H9 (cell line): ENCODE results near the gene FBXO21. TPM values are rescaled to one million over a fixed set of nuclear protein-coding genes. Genes with fewer than 3 reads are reported as not detected.

Experiments used
- DNase-seq: peaks from one replicate; pipeline ENCODE4 v3.0.0-alpha.2; 2017
- H2AFZ ChIP-seq: one replicate; pipeline ENCODE4 v1.6.1; 2013; ENCODE audit warnings: mild to moderate bottlenecking, low read length, control low read depth, moderate library complexity
- H2AK5ac ChIP-seq: 2 replicates; pipeline ENCODE4 v1.6.1; 2013; ENCODE audit warnings: low read length, control low read depth, mixed read lengths; ENCODE audit not compliant: insufficient read length
- H2BK120ac ChIP-seq: one replicate; pipeline ENCODE4 v1.6.1; 2013; ENCODE audit warnings: low read depth, mild to moderate bottlenecking, low read length, control low read depth, inconsistent platforms; ENCODE audit not compliant: poor library complexity, severe bottlenecking
- H2BK12ac ChIP-seq: 2 replicates; pipeline ENCODE4 v1.6.1; 2013; ENCODE audit warnings: low read length, control low read depth, mixed read lengths, low read depth; ENCODE audit not compliant: insufficient read length
- H2BK15ac ChIP-seq: 2 replicates; pipeline ENCODE4 v1.6.1; 2013; ENCODE audit warnings: low read depth, low read length, control low read depth
- H2BK20ac ChIP-seq: one replicate; pipeline ENCODE4 v1.6.1; 2013; ENCODE audit warnings: low read depth, mild to moderate bottlenecking, low read length, control low read depth, inconsistent platforms; ENCODE audit not compliant: poor library complexity, severe bottlenecking
- H2BK5ac ChIP-seq: 2 replicates; pipeline ENCODE4 v1.6.1; 2013; ENCODE audit warnings: low read length, control low read depth, mixed read lengths; ENCODE audit not compliant: insufficient read length
- H3K14ac ChIP-seq: 2 replicates; pipeline ENCODE4 v1.6.1; 2013; ENCODE audit warnings: low read length, control low read depth; ENCODE audit not compliant: insufficient read depth
- H3K18ac ChIP-seq: 2 replicates; pipeline ENCODE4 v1.6.1; 2013; ENCODE audit warnings: low read depth, mild to moderate bottlenecking, mixed read lengths, low read length, control low read depth; ENCODE audit not compliant: insufficient read length
- H3K23ac ChIP-seq: 2 replicates; pipeline ENCODE4 v1.6.1; 2013; ENCODE audit warnings: low read length, control low read depth, mixed read lengths, low read depth; ENCODE audit not compliant: insufficient read length
- H3K23me2 ChIP-seq: 2 replicates; pipeline ENCODE4 v1.6.1; 2013; ENCODE audit warnings: low read depth, mild to moderate bottlenecking, mixed read lengths, low read length, control low read depth; ENCODE audit not compliant: insufficient read length, poor library complexity, severe bottlenecking
- H3K27ac ChIP-seq: 2 replicates; pipeline ENCODE4 v1.5.1; 2013; ENCODE audit warnings: low read length, control low read depth, mixed read lengths, low read depth; ENCODE audit not compliant: insufficient read length
- H3K27me3 ChIP-seq: 2 replicates; pipeline ENCODE4 v1.6.1; 2013; ENCODE audit warnings: low read length, control low read depth, inconsistent platforms; ENCODE audit not compliant: insufficient read depth
- H3K4ac ChIP-seq: 2 replicates; pipeline ENCODE4 v1.6.1; 2013; ENCODE audit warnings: low read depth, mild to moderate bottlenecking, control low read depth, inconsistent platforms, low read length, moderate library complexity
- H3K4me1 ChIP-seq: 2 replicates; pipeline ENCODE4 v1.6.1; 2013; ENCODE audit warnings: low read length, control low read depth, inconsistent platforms; ENCODE audit not compliant: insufficient read depth
- H3K4me2 ChIP-seq: 2 replicates; pipeline ENCODE4 v1.6.1; 2013; ENCODE audit warnings: low read length, control low read depth, mixed read lengths; ENCODE audit not compliant: insufficient read length, insufficient read depth
- H3K56ac ChIP-seq: 2 replicates; pipeline ENCODE4 v1.6.1; 2013; ENCODE audit warnings: low read depth, mild to moderate bottlenecking, mixed read lengths, low read length, control low read depth; ENCODE audit not compliant: insufficient read length
- H3K79me1 ChIP-seq: 2 replicates; pipeline ENCODE4 v1.6.1; 2013; ENCODE audit warnings: low read depth, mild to moderate bottlenecking, moderate library complexity, low read length, control low read depth, inconsistent platforms; ENCODE audit not compliant: insufficient read depth, poor library complexity, severe bottlenecking
- H3K79me2 ChIP-seq: 2 replicates; pipeline ENCODE4 v1.6.1; 2013; ENCODE audit warnings: low read length, control low read depth, inconsistent platforms; ENCODE audit not compliant: insufficient read depth
- H3K9ac ChIP-seq: 2 replicates; pipeline ENCODE4 v1.6.1; 2013; ENCODE audit warnings: low read length, control low read depth, mixed read lengths; ENCODE audit not compliant: insufficient read length; ENCODE audit errors: extremely low read depth
- H3K9me3 ChIP-seq: one replicate; pipeline ENCODE4 v1.6.1; 2013; ENCODE audit warnings: low read depth, low read length, inconsistent platforms; ENCODE audit not compliant: control insufficient read depth
- H3T11ph ChIP-seq: one replicate; pipeline ENCODE4 v1.6.1; 2013; ENCODE audit warnings: mild to moderate bottlenecking, low read length, control low read depth, inconsistent platforms
- H4K20me1 ChIP-seq: one replicate; pipeline ENCODE4 v1.6.1; 2013; ENCODE audit not compliant: control insufficient read depth, insufficient read length, insufficient read depth
- H4K5ac ChIP-seq: 2 replicates; pipeline ENCODE4 v1.6.1; 2013; ENCODE audit warnings: low read depth, mild to moderate bottlenecking, mixed read lengths, low read length, control low read depth; ENCODE audit not compliant: insufficient read length
- H4K8ac ChIP-seq: replicated peaks from 2 replicates; pipeline ENCODE4 v1.6.1; 2013; ENCODE audit warnings: low read length, control low read depth, mixed read lengths, low read depth; ENCODE audit not compliant: insufficient read length
- H4K91ac ChIP-seq: 2 replicates; pipeline ENCODE4 v1.6.1; 2013; ENCODE audit warnings: low read depth, mild to moderate bottlenecking, moderate library complexity, mixed read lengths, low read length, control low read depth; ENCODE audit not compliant: insufficient read length
- H3K27ac Mint-ChIP-seq, 3 experiments: 2 replicates in 2 of 3; 3 replicates in 1 of 3; pipeline ENCODE4 v1.8.0; 2020 to 2021; ENCODE audit warnings: mixed read lengths in 3 of 3, mild to moderate bottlenecking in 1 of 3, moderate library complexity in 1 of 3
- H3K27me3 Mint-ChIP-seq: 2 replicates; pipeline ENCODE4 v1.8.0; 2021; ENCODE audit warnings: low read depth, mild to moderate bottlenecking, moderate library complexity, mixed read lengths
- H3K36me3 Mint-ChIP-seq, 3 experiments: 2 replicates in 2 of 3; 3 replicates in 1 of 3; pipeline ENCODE4 v1.8.0; 2020 to 2021; ENCODE audit warnings: low read depth in 3 of 3, mixed read lengths in 3 of 3; ENCODE audit not compliant: insufficient read depth in 1 of 3
- H3K4me1 Mint-ChIP-seq, 2 experiments: 2 replicates each; pipeline ENCODE4 v1.8.0; 2020; ENCODE audit warnings: mixed read lengths in 2 of 2
- H3K4me3 Mint-ChIP-seq, 2 experiments: 2 replicates in 1 of 2; 3 replicates in 1 of 2; pipeline ENCODE4 v1.8.0; 2020 to 2021; ENCODE audit warnings: mild to moderate bottlenecking in 2 of 2, mixed read lengths in 2 of 2, moderate library complexity in 1 of 2
- H3K9me3 Mint-ChIP-seq, 2 experiments: 2 replicates in 1 of 2; 3 replicates in 1 of 2; pipeline ENCODE4 v1.8.0; 2020; ENCODE audit warnings: mild to moderate bottlenecking in 2 of 2, mixed read lengths in 2 of 2, moderate library complexity in 1 of 2
- CTCF ChIP-seq: fragments of 200-600 bp; sonication (generic); conservative IDR thresholded peaks from 3 replicates; pipeline ENCODE4 v1.8.0; 2021; ENCODE audit warnings: antibody characterized with exemption, mild to moderate bottlenecking
- WGBS: extraction: QIAGEN DNeasy Blood & Tissue Kit; methylation state at CpG from one replicate; pipeline ENCODE4 v1.1.7; 2013; ENCODE audit warnings: missing lambda C conversion rate, low lambda C conversion rate, mixed read lengths; ENCODE audit not compliant: insufficient read length; ENCODE audit errors: extremely low coverage; 5-methylcytosine and 5-hydroxymethylcytosine counted together
- total RNA-seq: library from RNA; stranded (reverse); gene quantifications from 2 replicates; pipeline ENCODE4 v1.2.1, GENCODE V29; 2021

The FBXO21 gene
- total RNA-seq, 1 experiment from 2014 or later = 58.6 TPM

GRCh38 chr12:117144599-117144998 is 45.7 kb downstream of the FBXO21 start:
- no peak for DNase-seq
- H3K18ac ChIP-seq = no peak overlapping the region
- no peak overlapping the region for H3T11ph ChIP-seq
- H4K20me1 ChIP-seq = no peaks in the 10 kb centered on the region
- H2BK120ac ChIP-seq = no peak overlapping the region
- H3K9me3 Mint-ChIP-seq = no peaks in the 10 kb centered on the region
- H2BK20ac ChIP-seq = no peak overlapping the region
- H4K8ac ChIP-seq = no peak overlapping the region
- no peaks in the 10 kb centered on the region for H3K4me1 ChIP-seq
- H3K27ac ChIP-seq = no peak overlapping the region
- H3K79me1 ChIP-seq = no peaks in the 10 kb centered on the region
- no peaks in the 10 kb centered on the region for H3K9me3 ChIP-seq
- no peak overlapping the region for H3K14ac ChIP-seq
- H3K9ac ChIP-seq = no peak overlapping the region
- H3K36me3 Mint-ChIP-seq = peaks cover 14 to 58% (median 30%) of the 10 kb centered on the region in 3 experiments; a peak in 6 of 7 replicates
- H2BK15ac ChIP-seq = no peak overlapping the region
- no peak overlapping the region for H2BK5ac ChIP-seq
- H2AK5ac ChIP-seq = no peak overlapping the region
- no peak overlapping the region for H4K91ac ChIP-seq
- no peak overlapping the region for H2BK12ac ChIP-seq
- no CpG with 5 or more reads among the region's 15 CpGs for WGBS
- no peaks in the 10 kb centered on the region for H3K27me3 Mint-ChIP-seq
- H3K4me2 ChIP-seq = no peak overlapping the region
- no peak overlapping the region for H3K4me3 Mint-ChIP-seq
- no peak overlapping the region; a peak in 1 of 7 replicates for H3K27ac Mint-ChIP-seq
- no peak for TF ChIP-seq CTCF
- no peaks in the 10 kb centered on the region for H3K23me2 ChIP-seq
- no peak overlapping the region for H4K5ac ChIP-seq
- no peak overlapping the region for H3K56ac ChIP-seq
- no peak overlapping the region for H3K4ac ChIP-seq
- peaks cover 3 to 10% of the 10 kb centered on the region in 2 experiments; a peak in 2 of 4 replicates for H3K4me1 Mint-ChIP-seq
- no peaks in the 10 kb centered on the region for H3K27me3 ChIP-seq
- H2AFZ ChIP-seq = no peak overlapping the region
- no peaks in the 10 kb centered on the region for H3K79me2 ChIP-seq
- no peak overlapping the region for H3K23ac ChIP-seq
